Astrocyte (in vitro differentiated cells and primary cell): ENCODE data around the gene BSN. TPM values are rescaled to one million over a fixed set of nuclear protein-coding genes. Genes with fewer than 3 reads are reported as not detected.

ENCODE experiments used
- DNase-seq: peaks from one replicate; pipeline ENCODE4 v3.0.0-alpha.2; 2010; ENCODE audit warnings: low read depth
- FAIRE-seq: peaks from 2 replicates; lab custom pipeline; 2011; peaks lifted over from hg19 to GRCh38; lab: Jason Lieb, UNC
- H2AFZ ChIP-seq: 2 replicates; pipeline ENCODE4 v1.6.0; 2012; ENCODE audit warnings: low read depth, low read length, inconsistent platforms
- H3K27ac ChIP-seq: 2 replicates; pipeline ENCODE4 v1.5.1; 2011; ENCODE audit warnings: low read depth, low read length, inconsistent platforms
- H3K27me3 ChIP-seq: 2 replicates; pipeline ENCODE4 v1.6.0; 2011; ENCODE audit warnings: low read length, inconsistent platforms; ENCODE audit not compliant: insufficient read depth
- H3K36me3 ChIP-seq: 2 replicates; pipeline ENCODE4 v1.5.1; 2011; ENCODE audit warnings: low read length, inconsistent platforms; ENCODE audit not compliant: insufficient read depth
- H3K4me1 ChIP-seq: 2 replicates; pipeline ENCODE4 v1.5.1; 2011; ENCODE audit warnings: low read length, inconsistent platforms; ENCODE audit not compliant: insufficient read depth
- H3K4me2 ChIP-seq: 2 replicates; pipeline ENCODE4 v1.6.0; 2012; ENCODE audit warnings: low read length, inconsistent platforms
- H3K4me3 ChIP-seq: 2 replicates; pipeline ENCODE4 v1.5.1; 2011; ENCODE audit warnings: low read depth, mild to moderate bottlenecking, low read length, inconsistent platforms; ENCODE audit not compliant: insufficient read depth
- H3K79me2 ChIP-seq: 2 replicates; pipeline ENCODE4 v1.6.0; 2012; ENCODE audit warnings: mild to moderate bottlenecking, low read length, inconsistent platforms; ENCODE audit not compliant: insufficient read depth
- H3K9ac ChIP-seq: 2 replicates; pipeline ENCODE4 v1.6.0; 2012; ENCODE audit warnings: mild to moderate bottlenecking, low read length, inconsistent platforms
- H3K9me3 ChIP-seq: 2 replicates; pipeline ENCODE4 v1.5.1; 2012; ENCODE audit warnings: low read depth, mild to moderate bottlenecking, low read length, inconsistent platforms; ENCODE audit not compliant: insufficient read depth
- H4K20me1 ChIP-seq: 2 replicates; pipeline ENCODE4 v1.6.0; 2012; ENCODE audit warnings: low read length, inconsistent platforms; ENCODE audit not compliant: insufficient read depth
- H3K27ac Mint-ChIP-seq: one replicate; pipeline ENCODE4 v1.8.0; 2021; ENCODE audit warnings: mild to moderate bottlenecking, mixed read lengths; ENCODE audit not compliant: unreplicated experiment
- H3K27me3 Mint-ChIP-seq: one replicate; pipeline ENCODE4 v1.8.0; 2021; ENCODE audit warnings: low read depth, mixed read lengths; ENCODE audit not compliant: unreplicated experiment
- H3K36me3 Mint-ChIP-seq: one replicate; pipeline ENCODE4 v1.8.0; 2021; ENCODE audit warnings: low read depth, mixed read lengths; ENCODE audit not compliant: unreplicated experiment
- H3K4me1 Mint-ChIP-seq: one replicate; pipeline ENCODE4 v1.8.0; 2021; ENCODE audit warnings: low read depth, mixed read lengths; ENCODE audit not compliant: unreplicated experiment
- H3K4me3 Mint-ChIP-seq: one replicate; pipeline ENCODE4 v1.8.0; 2021; ENCODE audit warnings: mild to moderate bottlenecking, moderate library complexity, mixed read lengths; ENCODE audit not compliant: unreplicated experiment
- H3K9me3 Mint-ChIP-seq: one replicate; pipeline ENCODE4 v1.8.0; 2021; ENCODE audit warnings: mild to moderate bottlenecking, mixed read lengths; ENCODE audit not compliant: unreplicated experiment
- CTCF ChIP-seq: IDR thresholded peaks from 2 replicates; pipeline ENCODE4 v1.5.1; 2011; ENCODE audit warnings: low read depth, mild to moderate bottlenecking, inconsistent platforms, low read length, moderate library complexity; ENCODE audit not compliant: insufficient read depth
- EZH2 ChIP-seq: IDR thresholded peaks from 2 replicates; pipeline ENCODE4 v1.6.1; 2012; ENCODE audit warnings: mild to moderate bottlenecking, low read length, inconsistent platforms; ENCODE audit not compliant: insufficient read depth
- total RNA-seq: library from RNA; stranded (reverse); gene quantifications from 2 replicates; pipeline ENCODE4 v1.2.1, GENCODE V29; 2021

The BSN gene
- total RNA-seq, 1 donor from 2014 or later, result 0.86 TPM

GRCh38 chr3:49606427-49606826 is 52.1 kb downstream of the BSN start:
- H3K27me3 Mint-ChIP-seq, result peaks cover 5% of the 10 kb centered on the region
- Histone ChIP-seq H2AFZ (no peak overlapping the region), H3K9ac (no peak overlapping the region), H3K4me2 (no peak overlapping the region), H3K27ac (no peak overlapping the region), H3K9me3 (no peaks in the 10 kb centered on the region), H4K20me1 (no peaks in the 10 kb centered on the region), H3K4me1 (no peaks in the 10 kb centered on the region), H3K27me3 (no peaks in the 10 kb centered on the region), H3K4me3 (no peak overlapping the region), H3K36me3 (no peaks in the 10 kb centered on the region), H3K79me2 (no peaks in the 10 kb centered on the region)
- TF ChIP-seq CTCF (no peak), EZH2 (no peak)
- H3K4me3 Mint-ChIP-seq, result no peak overlapping the region
- no peak for FAIRE-seq
- no peaks in the 10 kb centered on the region for H3K36me3 Mint-ChIP-seq
- H3K4me1 Mint-ChIP-seq, result peaks cover 7% of the 10 kb centered on the region
- no peak for DNase-seq
- H3K9me3 Mint-ChIP-seq, result no peaks in the 10 kb centered on the region
- H3K27ac Mint-ChIP-seq, result no peak overlapping the region

GRCh38 chr3:49607105-49607591 is 52.9 kb downstream of the BSN start:
- H3K9me3 ChIP-seq, result no peaks in the 10 kb centered on the region
- H3K27me3 ChIP-seq, result no peaks in the 10 kb centered on the region
- Mint-ChIP-seq H3K4me1 (peaks cover 7% of the 10 kb centered on the region), H3K27me3 (peaks cover 5% of the 10 kb centered on the region), H3K27ac (no peak overlapping the region), H3K36me3 (no peaks in the 10 kb centered on the region), H3K4me3 (peak overlapping the region; percentile 41), H3K9me3 (no peaks in the 10 kb centered on the region)
- no peaks in the 10 kb centered on the region for H4K20me1 ChIP-seq
- no peak for TF ChIP-seq EZH2
- no peak for TF ChIP-seq CTCF
- FAIRE-seq (peak; percentile 54), DNase-seq (no peak)
- no peaks in the 10 kb centered on the region for H3K36me3 ChIP-seq
- H3K9ac ChIP-seq, result no peak overlapping the region
- H3K4me2 ChIP-seq, result no peak overlapping the region
- H3K27ac ChIP-seq, result no peak overlapping the region
- H2AFZ ChIP-seq, result peak overlapping the region; percentile 10
- no peaks in the 10 kb centered on the region for H3K4me1 ChIP-seq
- no peak overlapping the region for H3K4me3 ChIP-seq
- H3K79me2 ChIP-seq, result no peaks in the 10 kb centered on the region

DNA sequence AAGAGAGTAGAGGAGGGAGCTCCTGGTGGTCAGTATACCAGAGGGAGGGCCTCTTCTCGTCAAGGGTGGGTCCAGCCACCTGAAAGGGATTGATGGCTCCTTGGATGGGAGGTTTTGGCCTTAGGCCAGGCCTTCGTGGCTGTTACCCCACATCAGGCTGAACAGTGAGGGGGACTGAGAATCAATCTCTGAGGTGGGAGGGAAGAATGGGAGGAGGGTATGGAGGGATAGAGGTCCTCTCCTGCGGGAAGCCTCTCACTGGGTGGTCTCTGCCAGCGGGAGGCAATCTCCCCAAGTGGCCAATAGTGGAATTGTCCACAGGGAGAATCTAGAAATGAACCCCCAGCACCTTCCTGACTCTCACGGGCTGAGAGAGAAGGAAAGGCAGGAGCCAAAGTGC is 53.5 kb downstream of the BSN start:
- peaks cover 3% of the 10 kb centered on the region for H3K9me3 Mint-ChIP-seq
- H3K4me1 Mint-ChIP-seq, result peaks cover 7% of the 10 kb centered on the region
- Histone ChIP-seq H3K4me3 (no peak overlapping the region), H3K4me2 (no peak overlapping the region), H4K20me1 (no peaks in the 10 kb centered on the region), H3K4me1 (no peaks in the 10 kb centered on the region), H2AFZ (no peak overlapping the region), H3K9ac (no peak overlapping the region), H3K27ac (no peak overlapping the region), H3K9me3 (no peaks in the 10 kb centered on the region), H3K36me3 (no peaks in the 10 kb centered on the region), H3K27me3 (no peaks in the 10 kb centered on the region), H3K79me2 (no peaks in the 10 kb centered on the region)
- no peak overlapping the region for H3K27ac Mint-ChIP-seq
- FAIRE-seq (no peak), DNase-seq (no peak)
- peaks cover 5% of the 10 kb centered on the region for H3K27me3 Mint-ChIP-seq
- no peak overlapping the region for H3K4me3 Mint-ChIP-seq
- H3K36me3 Mint-ChIP-seq, result no peaks in the 10 kb centered on the region
- TF ChIP-seq EZH2 (no peak), CTCF (peak; percentile 26)
